ENCODE data around the gene SPINK14.

The SPINK14 gene

GRCh38 chr5:148205865-148206264, 37.5 kb downstream of the SPINK14 start:
- TF ChIP-seq CTCF (conservative IDR thresholded peaks at IDR 0.05; ENCODE audit: control insufficient read depth, insufficient read depth, low read depth, low read length) = no peak
- DNase-seq (ENCODE audit: low read depth) = no peak
- H3K4me3 ChIP-seq (ENCODE audit: control insufficient read depth, low read depth, low read length) = no peak overlapping the region

- TF ChIP-seq CTCF (conservative IDR thresholded peaks at IDR 0.05; ENCODE audit: control insufficient read depth, insufficient read depth, low read depth, low read length) = no peak
- no peak for DNase-seq (ENCODE audit: low read depth)
- no peak overlapping the region for H3K4me3 ChIP-seq (ENCODE audit: control insufficient read depth, low read depth, low read length)
Observed at GRCh38 chr5:148206620-148207019, 38.3 kb downstream of the SPINK14 start.

GRCh38 chr5:148208226-148208625, 39.9 kb downstream of the SPINK14 start:
- TF ChIP-seq CTCF (conservative IDR thresholded peaks at IDR 0.05; ENCODE audit: control insufficient read depth, insufficient read depth, low read depth, low read length) = no peak
- no peak overlapping the region for H3K4me3 ChIP-seq (ENCODE audit: control insufficient read depth, low read depth, low read length)

GRCh38 chr5:148209151-148209770, 40.9 kb downstream of the SPINK14 start:
- no peak for DNase-seq (ENCODE audit: low read depth)
- TF ChIP-seq CTCF (conservative IDR thresholded peaks at IDR 0.05; ENCODE audit: control insufficient read depth, insufficient read depth, low read depth, low read length) = no peak
- no peak overlapping the region for H3K4me3 ChIP-seq (ENCODE audit: control insufficient read depth, low read depth, low read length)

More at GRCh38 chr5:148208226-148208625, 39.9 kb downstream of the SPINK14 start:
- DNase-seq (ENCODE audit: low read depth) = no peak

- TF ChIP-seq CTCF (conservative IDR thresholded peaks at IDR 0.05; ENCODE audit: control insufficient read depth, insufficient read depth, low read depth, low read length) = no peak
- no peak overlapping the region for H3K4me3 ChIP-seq (ENCODE audit: control insufficient read depth, low read depth, low read length)
- DNase-seq (ENCODE audit: low read depth) = no peak
Observed at GRCh38 chr5:148214665-148215185, 46.4 kb downstream of the SPINK14 start.

GRCh38 chr5:148221508-148221907, 53.2 kb downstream of the SPINK14 start:
- H3K4me3 ChIP-seq (ENCODE audit: control insufficient read depth, low read depth, low read length) = no peak overlapping the region
- DNase-seq (ENCODE audit: low read depth) = no peak
- TF ChIP-seq CTCF (conservative IDR thresholded peaks at IDR 0.05; ENCODE audit: control insufficient read depth, insufficient read depth, low read depth, low read length) = no peak
